Mammary epithelial cell (primary cell): ENCODE data around the gene IGSF6.

ENCODE experiments used
- EZH2 ChIP-seq: IDR thresholded peaks from 2 replicates; pipeline ENCODE4 v1.6.1; 2012; ENCODE audit warnings: low read length, inconsistent platforms, borderline replicate concordance
- TF ChIP-seq, protein P1 (sequence below), 2 donors: IDR thresholded peaks in 1 of 2; conservative IDR thresholded peaks in 1 of 2; 2 replicates each; pipeline ENCODE4 v1.5.1; 2011 to 2012; ENCODE audit warnings: inconsistent platforms in 2 of 2, low read length in 2 of 2, mild to moderate bottlenecking in 2 of 2, control low read depth in 1 of 2, low read depth in 1 of 2; ENCODE audit not compliant: insufficient read depth in 1 of 2; ENCODE audit errors: extremely low read depth in 1 of 2

DNA sequence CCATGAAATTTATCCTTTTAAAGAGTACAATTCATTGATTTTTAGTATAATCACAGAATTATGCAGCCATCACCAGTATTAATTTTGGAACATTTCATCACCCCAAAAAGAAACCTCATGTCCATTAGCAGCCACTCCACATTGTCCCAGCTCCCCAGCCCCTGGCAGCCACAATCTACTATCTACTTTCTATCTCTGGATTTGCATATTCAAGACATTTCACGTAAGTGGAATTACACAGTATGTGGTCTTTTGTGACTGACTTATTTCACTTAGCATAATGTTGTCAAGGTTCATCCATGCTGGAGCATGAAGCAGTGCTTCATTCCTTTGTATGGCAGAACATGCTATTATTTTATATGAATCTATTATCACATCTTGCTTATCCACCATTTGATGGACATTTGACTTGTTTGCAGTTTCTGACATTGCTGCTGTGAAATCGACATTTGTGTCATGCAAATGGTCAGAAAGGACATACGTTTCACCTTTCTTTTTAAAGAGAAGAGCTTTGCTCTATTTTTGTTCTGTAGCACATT, 42.3 kb downstream of the IGSF6 start:
- TF ChIP-seq, protein P1, sequence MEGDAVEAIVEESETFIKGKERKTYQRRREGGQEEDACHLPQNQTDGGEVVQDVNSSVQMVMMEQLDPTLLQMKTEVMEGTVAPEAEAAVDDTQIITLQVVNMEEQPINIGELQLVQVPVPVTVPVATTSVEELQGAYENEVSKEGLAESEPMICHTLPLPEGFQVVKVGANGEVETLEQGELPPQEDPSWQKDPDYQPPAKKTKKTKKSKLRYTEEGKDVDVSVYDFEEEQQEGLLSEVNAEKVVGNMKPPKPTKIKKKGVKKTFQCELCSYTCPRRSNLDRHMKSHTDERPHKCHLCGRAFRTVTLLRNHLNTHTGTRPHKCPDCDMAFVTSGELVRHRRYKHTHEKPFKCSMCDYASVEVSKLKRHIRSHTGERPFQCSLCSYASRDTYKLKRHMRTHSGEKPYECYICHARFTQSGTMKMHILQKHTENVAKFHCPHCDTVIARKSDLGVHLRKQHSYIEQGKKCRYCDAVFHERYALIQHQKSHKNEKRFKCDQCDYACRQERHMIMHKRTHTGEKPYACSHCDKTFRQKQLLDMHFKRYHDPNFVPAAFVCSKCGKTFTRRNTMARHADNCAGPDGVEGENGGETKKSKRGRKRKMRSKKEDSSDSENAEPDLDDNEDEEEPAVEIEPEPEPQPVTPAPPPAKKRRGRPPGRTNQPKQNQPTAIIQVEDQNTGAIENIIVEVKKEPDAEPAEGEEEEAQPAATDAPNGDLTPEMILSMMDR (conservative IDR thresholded peaks at IDR 0.05 in 1 of 2, IDR thresholded peaks at IDR 0.05 in 1 of 2; ENCODE audit: extremely low read depth in 1 of 2, insufficient read depth in 1 of 2, low read depth in 1 of 2, low read length in 2 of 2) = no peak
- no peak for TF ChIP-seq EZH2
